ENCODE measurements around the gene PRKCQ.
"Not testable (repeated sequence)": the region's sequence is repeated elsewhere in the genome, so short reads cannot be mapped to it uniquely, and the experiment has no call there.

PRKCQ gene

DNA sequence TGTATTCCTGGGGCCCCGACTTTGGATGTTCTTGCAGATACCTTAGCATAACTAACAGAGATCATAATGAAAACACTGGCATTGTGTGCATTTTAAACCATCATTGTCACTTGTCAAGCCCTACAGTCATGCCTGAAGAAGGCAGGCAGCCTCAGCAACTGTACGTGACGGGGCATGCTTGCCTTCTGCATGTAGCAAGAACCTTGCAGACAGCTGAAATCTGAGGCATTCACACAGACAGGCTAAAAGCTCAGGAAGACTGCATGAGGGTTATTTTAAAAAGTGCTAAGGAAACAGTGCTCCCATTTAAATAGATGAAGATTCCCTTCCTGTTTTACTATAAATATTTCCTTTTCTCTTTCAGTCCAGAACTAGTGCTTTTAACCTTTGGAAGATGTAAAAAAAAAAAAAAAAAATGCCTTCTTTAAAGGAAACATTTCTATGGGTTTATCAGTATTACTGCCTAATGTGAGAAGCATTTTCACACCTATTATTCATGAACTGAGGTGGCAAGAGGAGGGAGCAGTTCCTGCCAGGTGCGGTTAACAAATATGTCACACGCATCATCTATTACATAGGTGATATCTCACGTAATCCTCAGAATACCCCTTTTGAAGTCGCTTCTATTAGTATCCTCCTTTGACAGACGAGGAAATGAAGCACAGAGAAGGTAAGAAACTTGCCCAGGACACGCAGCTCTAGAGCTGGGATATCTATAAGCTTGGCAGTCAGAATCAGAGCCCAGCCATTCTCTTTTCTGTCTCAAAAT, 88.1 kb downstream of the PRKCQ start:
- DNase-seq (ENCODE audit: low spot score) = no peak

DNA sequence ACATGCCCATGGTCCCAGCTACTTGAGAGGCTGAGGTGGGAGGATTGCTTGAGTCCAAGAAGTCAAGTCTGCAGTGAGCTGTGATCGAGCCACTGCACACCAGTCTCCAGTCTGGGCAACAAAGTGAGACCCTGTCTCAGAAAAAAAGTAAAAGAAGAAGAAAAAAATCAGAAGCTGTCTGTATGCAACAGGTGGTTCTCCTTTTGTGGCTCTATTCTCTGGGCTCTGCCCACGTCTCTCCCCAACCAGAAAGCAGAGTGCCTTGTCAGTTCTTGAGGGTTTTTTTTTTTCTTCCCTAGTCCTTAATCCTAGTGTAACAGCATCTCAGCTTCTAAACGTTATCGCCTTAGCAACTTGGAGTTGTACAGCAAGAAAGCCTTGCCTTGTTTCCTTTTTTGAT, 89.5 kb downstream of the PRKCQ start:
- DNase-seq (ENCODE audit: low spot score) = no peak

DNA sequence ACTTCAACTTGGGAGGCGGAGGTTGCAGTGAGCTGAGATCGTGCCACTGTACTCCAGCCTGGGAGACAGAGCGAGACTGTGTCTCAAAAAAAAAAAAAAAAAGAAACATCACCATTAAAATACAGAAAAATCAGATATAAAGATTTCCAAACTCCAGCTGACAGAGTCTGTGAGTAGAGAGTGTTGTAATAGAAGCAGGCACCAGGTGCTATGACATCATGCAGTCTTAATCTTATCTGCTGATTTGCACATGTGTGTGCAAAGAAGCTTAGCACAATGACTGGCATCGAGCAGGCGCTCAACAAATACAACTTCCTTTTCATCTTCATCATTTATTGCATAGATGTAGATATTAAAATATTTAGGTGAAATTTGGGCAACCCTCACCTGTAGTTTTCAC, 92.2 kb downstream of the PRKCQ start:
- no peak for DNase-seq (ENCODE audit: low spot score)

DNA sequence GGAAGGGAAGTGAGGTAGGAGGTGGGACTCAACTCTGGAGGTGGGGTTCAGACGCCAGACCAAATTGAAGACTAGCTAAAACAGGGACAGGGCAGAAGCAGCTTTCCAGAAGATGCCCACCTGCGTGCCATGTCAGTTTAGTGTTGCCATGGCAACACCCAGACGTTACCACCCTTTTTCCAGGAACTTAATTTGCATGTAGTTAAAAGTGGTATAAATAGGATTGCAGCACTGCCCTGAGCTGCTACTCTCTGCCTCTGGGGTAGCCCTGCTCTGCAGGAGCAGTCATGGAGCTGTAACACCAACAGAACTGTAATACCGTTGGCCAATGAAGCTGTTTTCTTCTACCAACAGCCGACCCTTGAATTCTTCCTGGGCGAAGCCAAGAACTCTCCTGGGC, 93.8 kb downstream of the PRKCQ start:
- DNase-seq (ENCODE audit: low spot score) = no peak

DNA sequence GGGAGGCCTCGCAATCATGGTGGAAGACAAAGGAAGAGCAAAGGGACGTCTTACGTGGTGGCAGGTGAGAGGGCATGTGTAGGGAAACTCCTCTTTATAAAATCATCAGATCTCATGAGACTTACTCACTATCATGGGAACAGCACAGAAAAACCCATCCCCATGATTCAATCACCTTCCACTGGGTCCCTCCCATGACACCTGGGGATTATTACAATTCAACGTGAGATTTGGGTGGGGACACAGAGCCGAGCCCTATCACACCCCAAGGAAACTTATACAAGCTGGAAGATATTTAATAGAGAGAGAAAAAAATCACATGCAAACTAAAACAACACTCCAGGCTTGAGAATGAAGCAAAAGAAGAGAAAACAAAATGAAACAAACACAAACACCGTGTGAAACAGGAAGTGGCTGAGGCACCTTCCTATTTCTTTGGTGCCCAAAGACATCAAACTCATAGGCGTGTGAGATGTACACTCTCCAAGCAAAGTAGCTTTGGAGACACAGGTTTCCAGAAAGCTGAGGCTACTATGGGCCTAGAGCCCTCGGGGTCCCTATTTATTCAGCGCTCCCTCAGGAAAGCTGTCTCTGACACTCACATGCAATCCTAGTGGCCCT, 97.2 kb downstream of the PRKCQ start:
- DNase-seq (ENCODE audit: low spot score) = no peak

DNA sequence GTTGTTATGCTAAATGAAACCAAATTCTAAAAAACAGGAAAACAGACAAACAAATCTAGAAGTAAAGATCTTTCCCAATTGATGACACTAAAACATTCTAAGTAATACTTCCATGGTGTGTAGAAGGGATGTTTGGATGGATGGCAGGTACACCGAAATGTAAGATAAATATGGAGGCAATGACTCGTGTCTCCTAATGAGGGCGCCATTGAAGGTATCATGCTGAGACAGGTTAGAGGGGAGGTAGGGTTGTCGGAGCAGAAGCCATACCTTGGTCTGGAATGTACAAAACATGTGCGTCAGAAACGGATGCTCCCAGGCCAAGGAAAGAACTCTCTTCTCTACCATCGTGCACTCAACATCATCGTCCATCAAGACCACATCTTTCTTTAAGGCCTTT, 101.4 kb downstream of the PRKCQ start:
- no peak for DNase-seq (ENCODE audit: low spot score)

DNA sequence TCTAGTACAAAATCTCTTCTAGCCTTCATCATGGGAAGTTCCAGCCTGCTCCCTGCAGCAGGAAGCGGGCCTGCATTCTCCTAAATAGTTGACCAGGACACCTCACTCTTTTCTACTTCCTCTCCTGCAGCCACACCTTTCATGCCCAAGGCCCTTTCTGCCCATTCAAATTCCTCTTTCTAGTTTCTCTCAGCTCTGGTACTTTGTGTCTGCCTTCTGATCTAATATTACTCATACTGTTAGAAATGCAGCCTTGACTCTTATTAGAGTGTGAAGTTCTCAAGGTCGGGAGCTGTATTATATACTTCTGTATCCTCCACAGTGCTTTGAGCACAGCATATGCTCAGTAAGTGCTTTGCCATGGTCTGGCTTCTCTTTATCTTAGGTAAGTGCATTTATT, 103.1 kb downstream of the PRKCQ start:
- no peak for DNase-seq (ENCODE audit: low spot score)

DNA sequence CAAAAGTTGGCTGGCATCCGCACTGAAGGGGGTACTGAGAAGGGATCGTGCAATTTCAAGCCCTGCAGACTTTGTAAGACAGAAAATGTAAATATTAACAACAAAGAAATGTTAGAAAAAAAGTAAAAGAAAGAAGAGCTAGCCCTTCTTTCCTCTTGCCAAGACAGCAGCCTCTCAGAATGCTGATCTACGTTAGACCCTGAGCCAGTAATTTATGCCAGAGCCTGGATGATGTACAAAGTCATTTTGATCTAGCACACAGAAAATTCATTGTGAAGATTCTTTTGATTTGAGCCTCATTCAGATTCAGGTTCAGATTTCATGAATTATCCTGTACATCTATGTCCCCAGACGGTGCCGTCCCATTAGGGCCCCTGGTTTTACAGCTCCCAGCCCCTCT, 105.2 kb downstream of the PRKCQ start:
- no peak for DNase-seq (ENCODE audit: low spot score)

DNA sequence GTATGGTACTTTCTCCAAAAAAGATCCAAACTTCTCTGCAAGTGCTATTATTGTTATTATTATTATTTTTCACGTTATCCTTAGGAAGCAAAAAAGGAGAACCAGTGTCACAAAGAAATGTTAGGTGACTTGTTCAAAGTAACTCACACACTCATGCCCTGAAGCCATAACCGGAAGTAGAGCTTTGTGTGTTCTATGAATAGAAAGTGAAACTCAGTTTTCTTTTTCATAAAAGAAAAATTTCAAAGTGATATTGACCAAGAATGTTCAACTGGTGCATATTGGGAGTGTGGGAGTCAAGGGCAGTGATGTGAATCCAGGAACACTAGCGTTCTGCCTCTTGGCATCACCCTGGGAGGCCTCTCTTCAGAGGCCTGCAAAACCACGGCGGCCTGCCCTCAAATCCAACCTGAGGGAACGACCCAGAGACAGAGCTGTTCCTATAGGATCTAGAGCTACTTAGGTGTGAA, 106.1 kb downstream of the PRKCQ start:
- DNase-seq (ENCODE audit: low spot score) = no peak

DNA sequence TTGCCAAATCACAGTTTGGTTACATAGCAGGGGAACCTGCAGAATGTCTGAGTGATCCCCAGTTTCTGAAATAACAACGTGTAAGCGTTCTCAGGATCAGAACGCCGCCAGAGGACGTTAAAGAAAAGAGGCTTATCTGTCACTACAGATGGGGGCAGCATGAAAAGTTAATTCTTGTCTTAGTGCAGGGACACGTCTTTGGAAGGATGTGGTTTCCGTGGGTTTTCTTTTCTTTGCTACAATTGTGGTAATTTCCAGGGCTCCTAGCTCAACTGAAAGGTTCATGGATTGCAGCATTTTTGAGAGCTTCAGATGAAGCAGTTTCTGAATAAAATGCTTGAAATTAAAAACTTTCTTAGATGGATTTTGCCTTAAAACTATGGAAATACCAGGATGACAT, 106.6 kb downstream of the PRKCQ start:
- no peak for DNase-seq (ENCODE audit: low spot score)

DNA sequence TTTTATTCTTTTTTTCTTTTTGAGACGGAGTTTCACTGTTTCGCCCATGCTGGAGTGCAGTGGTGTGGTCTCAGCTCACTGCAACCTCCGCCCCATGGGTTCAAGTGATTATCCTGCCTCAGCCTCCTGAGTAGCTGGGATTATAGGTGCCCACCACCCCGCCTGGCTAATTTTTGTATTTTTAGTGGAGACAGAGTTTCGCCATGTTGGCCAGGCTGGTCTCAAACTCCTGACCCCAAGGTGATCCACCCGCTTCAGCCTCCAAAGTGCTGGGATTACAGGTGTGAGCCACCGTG, 107.4 kb downstream of the PRKCQ start:
- DNase-seq (ENCODE audit: low spot score) = not testable (repeated sequence)

DNA sequence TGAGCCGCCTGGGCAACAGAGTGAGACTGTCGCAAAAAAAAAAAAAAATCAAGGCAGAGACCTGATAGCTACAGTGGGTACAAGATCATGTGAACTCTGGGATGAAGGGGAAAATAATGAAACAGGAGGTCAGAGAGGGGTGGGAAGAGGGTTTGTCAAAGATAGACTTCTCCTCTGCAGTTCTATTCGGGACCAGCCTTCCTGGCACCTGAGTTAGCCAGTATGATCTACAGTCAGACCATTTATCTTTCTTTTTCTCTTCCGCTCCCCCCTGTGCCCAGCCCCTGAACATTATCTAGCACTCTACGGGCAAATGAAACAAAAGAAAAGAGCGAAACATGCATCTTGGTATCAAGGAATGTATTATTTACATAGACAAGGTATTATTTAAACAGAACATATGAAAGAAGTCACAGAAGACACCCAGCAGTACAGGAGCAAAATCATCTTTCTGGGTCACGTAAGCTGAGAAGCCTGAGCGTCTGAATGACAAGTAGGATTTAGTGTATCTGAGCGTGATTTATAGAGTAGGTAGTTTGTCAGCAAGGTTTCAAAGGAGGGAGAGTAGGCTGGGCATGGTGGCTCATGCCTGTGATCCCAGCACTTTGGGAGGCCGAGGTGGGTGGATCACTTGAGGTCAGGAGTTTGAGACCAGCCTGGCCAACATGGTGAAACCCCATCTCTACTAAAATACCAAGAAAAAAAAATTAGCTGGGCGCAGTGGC, 109.0 kb downstream of the PRKCQ start:
- DNase-seq (ENCODE audit: low spot score) = no peak

DNA sequence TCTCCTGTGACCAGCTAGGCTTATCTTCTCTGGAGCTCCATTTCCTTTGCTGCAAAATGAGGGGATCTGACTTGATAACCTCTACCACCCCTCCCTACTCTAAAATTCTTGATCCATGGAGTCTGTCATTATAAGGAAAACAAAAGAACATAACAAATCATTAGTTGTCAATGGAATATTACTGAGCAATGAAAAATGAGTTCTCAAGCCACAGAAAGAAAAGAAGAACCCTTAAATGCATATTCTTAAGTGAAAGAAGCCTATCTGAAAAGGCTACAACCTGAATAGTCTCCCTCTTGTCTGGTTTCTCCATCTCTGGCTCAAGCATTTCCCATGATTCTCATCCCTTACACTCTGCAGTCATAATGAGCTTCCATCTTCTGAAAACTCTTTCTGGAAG, 110.4 kb downstream of the PRKCQ start:
- DNase-seq (ENCODE audit: low spot score) = no peak

DNA sequence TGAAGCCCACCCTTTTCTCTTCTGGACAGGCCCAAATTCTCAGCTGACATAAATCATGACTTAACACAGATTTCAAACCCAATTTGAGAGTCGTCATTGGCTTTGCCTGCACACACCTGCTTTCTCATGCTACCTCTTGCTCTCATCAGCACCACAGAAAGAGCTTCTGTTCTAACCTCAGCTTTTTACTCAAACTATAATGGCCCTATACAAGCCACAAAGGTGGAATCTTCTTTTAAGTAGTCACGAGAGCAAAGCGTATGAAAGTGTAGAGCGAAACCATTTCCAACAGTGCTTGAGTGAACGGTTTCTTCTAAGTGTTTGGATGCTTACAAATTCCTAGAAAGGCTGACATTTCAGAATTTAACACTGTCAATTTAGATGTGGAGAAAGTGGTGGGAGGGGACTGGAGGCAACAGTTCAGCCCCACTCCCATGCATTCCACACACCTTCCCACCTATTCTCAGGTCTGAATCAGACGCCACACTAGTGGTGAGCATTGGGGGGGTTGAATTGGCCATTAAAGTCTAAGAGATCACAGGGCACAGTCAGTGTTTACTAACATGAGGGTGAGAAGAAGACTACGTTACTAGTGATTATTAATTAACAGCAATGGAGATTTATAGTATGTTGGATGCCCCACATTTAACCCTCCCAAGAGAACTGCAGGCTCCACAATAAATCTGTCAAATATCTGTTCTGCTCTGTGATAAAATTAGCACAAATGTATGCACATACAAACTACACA, 114.0 kb downstream of the PRKCQ start:
- DNase-seq (ENCODE audit: low spot score) = no peak

DNA sequence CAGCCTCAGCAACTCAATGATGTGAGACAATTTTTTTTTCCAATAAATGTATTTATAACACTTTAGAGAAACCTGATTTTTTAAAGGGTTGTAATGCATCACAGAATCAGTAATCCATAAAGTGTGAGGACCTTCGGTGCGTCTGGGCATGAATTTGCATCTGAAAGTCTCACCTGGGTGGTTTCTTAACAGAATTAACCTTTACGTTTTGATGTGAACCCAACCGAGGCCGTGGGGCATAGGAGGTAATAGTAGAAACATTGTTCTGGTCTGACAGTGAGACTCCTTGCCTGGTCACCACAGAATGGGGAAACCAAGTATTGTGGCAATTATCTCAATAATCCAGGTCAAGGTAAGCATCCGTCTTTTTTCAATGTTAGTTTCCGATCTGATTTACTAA, 114.6 kb downstream of the PRKCQ start:
- DNase-seq (ENCODE audit: low spot score) = no peak

DNA sequence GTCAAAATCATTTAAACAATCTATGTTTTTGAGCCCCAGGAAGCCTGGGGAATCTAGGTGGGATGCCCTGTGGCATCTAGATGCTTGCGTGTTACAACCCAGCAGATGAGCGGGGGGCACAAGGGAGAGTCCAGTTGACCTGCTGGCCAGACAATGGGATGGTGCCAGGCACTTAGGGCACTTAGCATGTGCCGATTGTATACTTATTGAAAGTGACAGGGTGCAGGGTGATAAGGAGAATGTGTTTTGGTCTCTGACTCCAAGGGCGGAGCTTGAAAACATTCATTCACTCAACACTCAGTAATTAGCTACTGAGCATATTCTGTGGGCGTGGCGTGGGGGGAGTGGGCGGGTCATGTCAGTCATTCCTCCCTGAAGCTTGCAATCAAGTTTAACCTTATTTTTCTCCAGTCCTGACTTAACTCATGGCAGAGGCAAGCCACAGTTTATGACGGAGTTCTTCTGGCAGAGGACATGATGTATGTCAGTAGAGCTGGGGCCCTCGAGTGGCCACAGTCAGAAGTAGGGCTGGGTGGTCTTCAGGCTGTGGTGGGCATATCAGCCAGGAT, 115.1 kb downstream of the PRKCQ start:
- no peak for DNase-seq (ENCODE audit: low spot score)

DNA sequence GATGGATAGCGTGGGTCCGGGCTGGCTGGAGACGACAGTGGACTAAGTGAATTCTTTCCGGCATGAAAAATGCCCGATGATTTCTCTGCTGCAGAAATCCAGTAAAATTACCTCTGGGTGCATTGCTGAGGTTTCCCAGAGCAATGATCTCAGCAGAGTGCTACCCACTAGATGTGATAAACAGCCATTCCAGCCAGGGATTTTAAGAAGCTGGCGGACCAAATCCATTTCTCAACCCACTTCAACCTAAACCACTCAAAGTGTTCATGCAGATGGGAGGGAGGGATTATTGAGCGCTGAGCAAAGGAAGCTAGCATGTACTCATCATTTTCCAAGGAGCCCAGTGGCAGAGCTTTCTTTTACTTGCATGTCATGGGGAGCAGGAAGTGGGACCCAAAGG, 116.7 kb downstream of the PRKCQ start:
- DNase-seq (ENCODE audit: low spot score) = no peak

DNA sequence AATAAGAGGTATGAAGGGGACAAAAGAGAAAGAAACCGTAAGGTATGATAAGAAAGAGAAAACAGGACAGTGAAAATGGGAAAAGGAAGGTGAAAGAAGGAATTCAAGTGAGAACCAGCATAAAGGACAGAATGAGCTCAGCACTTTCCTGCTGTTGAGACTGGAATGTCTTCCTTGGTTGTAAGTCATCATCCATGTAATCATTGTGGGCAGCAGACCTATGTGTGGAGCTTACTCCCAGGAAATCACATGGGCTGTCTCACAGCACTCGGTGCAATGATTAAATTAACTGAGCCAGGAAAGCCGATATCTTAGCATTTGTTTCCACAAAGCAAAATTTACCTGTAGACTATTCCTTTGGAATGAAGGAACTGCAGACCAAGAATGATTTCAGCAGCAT, 118.1 kb downstream of the PRKCQ start:
- DNase-seq (ENCODE audit: low spot score) = no peak

DNA sequence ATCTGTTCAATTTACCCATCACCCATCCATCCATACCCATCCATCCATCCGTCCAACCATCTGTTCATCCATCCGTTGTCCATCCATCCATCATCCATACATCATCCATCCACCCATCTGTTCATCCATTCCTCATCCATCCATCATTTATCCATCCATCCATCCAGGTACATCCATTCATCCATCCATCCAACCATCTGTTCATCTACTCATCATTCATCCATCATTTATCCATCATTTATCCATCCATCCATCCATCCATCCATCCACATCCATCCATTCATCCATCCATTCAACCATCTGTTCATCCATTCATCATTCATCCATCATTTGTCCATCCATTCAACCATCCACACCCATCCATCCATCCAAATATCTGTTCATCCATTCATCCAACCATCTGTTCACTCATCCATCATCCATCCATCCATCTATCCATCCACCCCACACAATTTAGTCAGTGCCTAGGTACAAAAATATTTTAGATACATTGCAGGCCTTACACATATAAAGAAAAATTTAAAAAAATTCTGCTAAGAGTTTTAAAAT, 119.1 kb downstream of the PRKCQ start:
- no peak for DNase-seq (ENCODE audit: low spot score)

DNA sequence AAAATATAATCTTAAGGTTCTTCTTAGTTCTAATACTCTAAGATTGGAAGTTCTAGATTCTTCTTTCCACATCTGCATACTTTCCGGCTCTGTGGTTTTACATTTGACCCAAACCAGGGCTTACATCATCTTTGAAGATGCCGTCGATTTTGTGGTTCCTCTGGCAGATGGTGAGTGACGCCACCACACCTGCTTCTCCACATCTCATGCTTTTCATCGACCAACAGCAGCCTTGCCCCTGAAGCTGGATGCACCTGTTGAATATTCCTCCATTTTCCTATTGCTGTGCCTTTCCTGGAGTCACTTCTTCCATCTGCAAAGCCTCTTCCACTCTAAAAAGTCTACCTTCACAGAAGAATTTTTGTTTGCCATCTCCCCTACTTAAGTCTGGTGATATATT, 121.3 kb downstream of the PRKCQ start:
- no peak for DNase-seq (ENCODE audit: low spot score)

DNA sequence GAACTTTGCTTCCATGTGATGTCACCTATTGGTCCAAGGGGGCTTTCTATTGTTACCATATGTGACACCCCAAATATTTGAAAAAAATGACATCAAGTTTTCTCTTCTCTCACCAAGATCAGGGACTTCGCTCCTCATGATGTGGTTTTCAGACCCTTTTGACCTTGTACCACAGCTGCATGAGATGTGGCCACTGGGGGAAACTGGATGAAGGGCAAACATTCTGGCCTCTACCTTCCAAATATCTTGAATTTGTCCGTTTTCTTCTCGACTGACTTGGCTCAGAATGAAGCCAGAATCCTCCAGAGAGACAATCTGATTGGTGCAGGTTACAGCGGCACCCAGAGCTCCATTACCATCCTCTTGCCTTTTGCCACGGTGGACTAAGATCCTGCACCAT, 122.7 kb downstream of the PRKCQ start:
- DNase-seq (ENCODE audit: low spot score) = no peak

DNA sequence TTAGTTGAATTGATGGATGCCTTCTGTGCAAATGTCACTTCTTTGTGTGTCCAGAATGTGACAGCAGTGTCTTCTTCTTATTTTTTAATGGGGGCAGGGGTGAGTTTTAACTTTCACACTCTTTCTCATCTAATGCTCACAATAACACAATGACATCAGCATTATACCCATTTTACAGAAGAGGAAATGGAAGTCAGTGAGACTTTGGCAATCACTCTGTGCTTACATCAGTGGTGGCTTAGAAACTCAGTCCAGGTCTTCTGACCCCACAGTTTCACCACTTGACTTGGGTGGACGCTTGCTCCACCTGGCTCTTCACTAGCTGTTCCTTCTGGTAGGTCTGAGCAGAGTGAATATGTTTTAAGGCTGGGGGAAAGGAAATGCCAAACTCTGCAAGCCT, 124.0 kb downstream of the PRKCQ start:
- DNase-seq (ENCODE audit: low spot score) = no peak

All from GM03348 (cell line).